Stimulated activated CD4-positive, alpha-beta T cell treated with anti-CD3 and anti-CD28 coated beads, Interleukin-4, amount 100 ng/mL, for 1 hour (primary cell): ENCODE results near the gene RAD17.
"Not testable (repeated sequence)": the region's sequence is repeated elsewhere in the genome, so short reads cannot be mapped to it uniquely, and the experiment has no call there.

ENCODE experiments used
- DNase-seq: peaks from one replicate; pipeline ENCODE4 v3.0.0-alpha.2; 2020

RAD17 gene, protein sequence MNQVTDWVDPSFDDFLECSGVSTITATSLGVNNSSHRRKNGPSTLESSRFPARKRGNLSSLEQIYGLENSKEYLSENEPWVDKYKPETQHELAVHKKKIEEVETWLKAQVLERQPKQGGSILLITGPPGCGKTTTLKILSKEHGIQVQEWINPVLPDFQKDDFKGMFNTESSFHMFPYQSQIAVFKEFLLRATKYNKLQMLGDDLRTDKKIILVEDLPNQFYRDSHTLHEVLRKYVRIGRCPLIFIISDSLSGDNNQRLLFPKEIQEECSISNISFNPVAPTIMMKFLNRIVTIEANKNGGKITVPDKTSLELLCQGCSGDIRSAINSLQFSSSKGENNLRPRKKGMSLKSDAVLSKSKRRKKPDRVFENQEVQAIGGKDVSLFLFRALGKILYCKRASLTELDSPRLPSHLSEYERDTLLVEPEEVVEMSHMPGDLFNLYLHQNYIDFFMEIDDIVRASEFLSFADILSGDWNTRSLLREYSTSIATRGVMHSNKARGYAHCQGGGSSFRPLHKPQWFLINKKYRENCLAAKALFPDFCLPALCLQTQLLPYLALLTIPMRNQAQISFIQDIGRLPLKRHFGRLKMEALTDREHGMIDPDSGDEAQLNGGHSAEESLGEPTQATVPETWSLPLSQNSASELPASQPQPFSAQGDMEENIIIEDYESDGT

DNA sequence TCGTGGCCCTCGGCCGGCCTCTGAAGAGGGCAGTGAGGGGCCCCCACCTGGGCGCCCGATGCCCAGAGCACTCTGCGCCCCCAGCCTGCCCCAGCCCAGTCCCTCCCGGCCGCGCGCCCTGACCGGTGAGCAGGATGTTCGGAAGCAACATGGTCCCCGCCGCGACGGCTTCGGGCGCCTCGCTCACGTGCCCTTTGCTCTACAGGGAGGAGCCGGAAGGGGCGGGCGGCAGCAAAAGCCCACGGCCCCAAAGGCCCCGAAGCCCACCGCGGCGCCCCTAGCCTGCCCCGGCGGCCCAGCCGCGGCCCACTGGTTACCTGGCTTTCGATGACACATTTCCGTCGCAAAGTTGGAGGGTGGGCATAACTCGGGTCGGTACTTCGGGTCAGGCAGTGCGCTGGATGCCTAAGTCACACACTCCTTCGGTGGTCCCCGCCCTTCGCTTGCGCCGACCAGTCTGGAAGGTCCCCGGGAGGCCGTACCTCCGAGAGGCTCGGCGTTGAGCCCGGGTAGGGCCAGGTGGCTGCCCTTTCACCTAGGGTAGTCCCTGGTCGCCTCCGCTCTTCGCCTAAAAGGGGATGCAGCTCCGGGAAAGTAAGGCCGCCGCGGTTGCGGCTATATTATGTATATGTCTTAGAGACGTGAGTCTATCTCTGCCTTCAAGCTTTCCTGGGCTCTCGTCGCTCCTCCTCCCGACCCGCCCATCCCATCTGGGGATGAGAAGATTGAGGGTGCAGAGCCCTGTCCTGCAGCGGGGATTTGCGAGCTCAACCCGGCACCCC is at the start of gene RAD17, which contains the start of the genes AK6 and TAF9:
Gene RAD17, plus strand, starts transcription at position 479 of the 782 bp plus-strand sequence. CDS start 2,391 bp downstream, outside the sequence.
Gene AK6, minus strand, starts transcription at position 181 of the 782 bp plus-strand sequence. Its CDS starts 30 bp downstream, at position 151.
Gene TAF9, minus strand, starts transcription at position 181 of the 782 bp plus-strand sequence. CDS start 3,783 bp downstream, outside the sequence.
- DNase-seq: peak; percentile 91

DNA sequence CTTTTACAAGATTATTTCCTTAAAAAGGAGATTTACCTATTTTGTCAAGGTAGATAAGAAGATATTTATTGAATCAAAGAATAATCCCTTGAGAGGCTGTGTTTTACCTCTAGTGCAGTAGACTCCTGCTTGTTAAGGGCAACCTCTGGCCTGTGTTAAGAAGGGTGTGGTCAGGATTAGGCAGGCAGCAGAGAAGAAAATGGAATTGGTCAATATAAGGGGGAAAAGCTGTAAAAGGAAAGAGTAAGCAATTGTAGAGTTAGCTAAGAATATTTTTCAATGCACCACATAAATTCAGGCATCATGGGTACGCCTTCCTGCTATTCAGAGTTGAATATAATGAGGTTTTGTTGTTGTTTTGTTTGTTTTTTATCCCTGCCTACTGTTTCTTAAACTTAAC is 43.3 kb upstream of the RAD17 start:
- no peak for DNase-seq

DNA sequence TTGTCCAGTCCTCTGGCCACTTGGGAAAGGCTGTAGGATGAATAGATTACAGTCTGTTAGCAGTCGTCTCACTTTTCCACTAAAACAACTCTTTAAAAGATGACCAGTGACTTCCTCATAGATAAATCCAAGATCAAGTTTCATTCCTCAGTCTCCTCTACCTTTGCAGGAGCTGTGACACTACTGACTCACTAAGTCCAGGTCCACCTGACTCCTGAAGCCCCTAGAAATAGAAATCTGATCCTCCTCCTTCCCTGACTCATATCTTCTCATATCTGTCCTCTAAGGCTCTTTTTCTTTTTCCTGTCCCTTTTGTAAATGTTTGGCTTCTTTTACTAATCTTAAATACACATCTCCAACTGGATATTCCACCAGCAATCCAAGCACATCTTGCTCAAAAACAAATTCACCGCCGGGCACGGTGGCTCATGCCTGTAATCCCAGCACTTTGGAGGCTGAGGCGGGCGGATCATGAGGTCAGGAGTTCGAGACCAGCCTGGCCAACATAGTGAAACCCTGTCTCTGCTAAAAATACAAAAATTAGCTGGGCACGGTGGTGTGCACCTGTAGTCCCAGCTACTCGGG is 39.6 kb upstream of the RAD17 start:
- DNase-seq: no peak

DNA sequence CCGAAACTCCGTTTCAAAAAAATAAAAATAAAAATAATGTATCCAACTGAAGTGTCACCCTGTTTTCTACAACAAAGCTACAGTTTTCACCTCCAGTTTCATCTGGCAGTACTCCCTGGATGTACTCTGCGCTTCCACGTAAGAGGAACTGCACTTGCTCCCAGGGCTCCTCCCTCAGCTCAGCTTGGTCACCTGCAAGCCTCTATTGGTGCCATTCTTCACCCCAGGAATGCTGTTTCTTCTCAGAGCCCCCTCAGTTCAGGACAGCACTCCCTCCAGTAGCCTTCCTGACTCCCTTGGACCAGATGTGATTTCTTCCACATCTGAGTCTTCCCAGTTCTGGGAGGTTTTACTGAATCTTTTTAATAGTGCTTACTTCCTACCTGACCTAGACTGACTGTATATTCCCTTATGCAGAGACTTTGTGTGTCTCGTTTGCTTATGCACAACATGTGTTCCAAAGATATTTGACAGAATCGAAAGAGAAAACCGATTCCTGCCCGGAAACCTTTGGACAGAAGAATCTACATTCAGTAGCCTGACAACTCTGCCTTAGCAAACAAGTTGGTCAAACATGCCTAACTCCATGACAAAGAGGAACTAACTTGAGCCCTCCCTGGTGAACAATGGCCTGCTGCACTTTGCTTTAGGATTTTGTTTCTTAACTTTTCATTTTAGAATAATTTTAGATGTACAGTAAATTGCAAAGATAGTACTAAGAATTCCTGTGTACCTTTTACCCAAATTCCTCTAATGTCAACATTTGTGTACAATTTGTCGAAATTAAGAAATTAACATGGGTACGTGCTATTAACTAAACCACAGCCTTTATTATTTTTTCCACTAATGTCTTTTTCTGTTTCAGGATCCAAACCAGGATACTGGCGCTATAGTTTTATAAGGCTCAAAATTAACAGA is 37.8 kb upstream of the RAD17 start:
- no peak for DNase-seq

DNA sequence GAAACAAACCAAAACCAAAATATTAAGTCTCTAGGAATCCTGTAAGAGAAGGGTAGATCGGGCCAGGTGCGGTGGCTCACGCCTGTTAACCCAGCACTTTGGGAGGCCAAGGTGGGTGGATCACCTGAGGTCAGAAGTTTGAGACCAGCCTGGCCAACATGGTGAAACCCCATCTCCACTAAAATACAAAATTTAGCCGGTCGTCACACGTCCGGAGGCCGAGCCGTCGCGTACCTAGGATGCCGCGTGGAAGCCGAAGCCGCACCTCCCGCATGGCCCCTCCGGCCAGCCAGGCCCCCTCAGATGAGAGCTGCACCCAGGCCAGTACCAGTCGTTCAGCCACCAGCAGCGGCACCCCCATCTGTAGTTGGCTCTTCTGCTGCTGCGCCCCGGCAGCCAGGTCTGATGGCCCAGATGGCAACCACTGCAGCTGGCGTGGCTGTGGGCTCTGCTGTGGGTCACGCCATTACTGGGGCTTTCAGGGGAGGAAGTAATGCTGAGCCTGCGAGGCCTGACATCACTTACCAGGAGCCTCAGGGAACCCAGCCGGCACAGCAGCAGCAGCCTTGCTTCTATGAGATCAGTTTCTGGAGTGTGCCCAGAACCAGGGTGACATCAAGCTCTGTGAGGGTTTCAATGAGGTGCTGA is 35.8 kb upstream of the RAD17 start:
- DNase-seq: not testable (repeated sequence)

DNA sequence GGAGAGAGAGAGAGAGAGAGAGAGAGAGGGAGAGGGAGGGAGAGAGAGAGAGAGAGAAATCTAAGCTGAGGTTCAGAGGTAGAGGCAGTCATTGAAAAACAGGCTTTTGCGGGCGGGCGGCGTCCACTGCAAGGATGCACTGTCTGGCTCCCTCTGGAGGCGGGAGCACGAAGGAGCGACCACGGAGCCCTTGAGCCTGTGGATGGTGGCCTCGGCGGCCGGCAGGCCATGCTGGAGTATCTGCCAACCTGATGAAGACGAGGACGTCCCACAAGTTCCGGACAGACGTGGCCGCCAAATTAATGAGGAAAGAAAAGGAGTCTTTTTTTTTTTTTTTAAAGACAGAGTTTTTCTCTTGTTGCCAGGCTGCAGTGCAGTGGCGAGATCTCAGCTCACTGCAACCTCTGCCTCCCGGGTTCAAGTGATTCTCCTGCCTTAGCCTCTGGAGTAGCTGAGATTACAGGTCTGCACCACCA is 34.8 kb upstream of the RAD17 start:
- peak; percentile 73 for DNase-seq

DNA sequence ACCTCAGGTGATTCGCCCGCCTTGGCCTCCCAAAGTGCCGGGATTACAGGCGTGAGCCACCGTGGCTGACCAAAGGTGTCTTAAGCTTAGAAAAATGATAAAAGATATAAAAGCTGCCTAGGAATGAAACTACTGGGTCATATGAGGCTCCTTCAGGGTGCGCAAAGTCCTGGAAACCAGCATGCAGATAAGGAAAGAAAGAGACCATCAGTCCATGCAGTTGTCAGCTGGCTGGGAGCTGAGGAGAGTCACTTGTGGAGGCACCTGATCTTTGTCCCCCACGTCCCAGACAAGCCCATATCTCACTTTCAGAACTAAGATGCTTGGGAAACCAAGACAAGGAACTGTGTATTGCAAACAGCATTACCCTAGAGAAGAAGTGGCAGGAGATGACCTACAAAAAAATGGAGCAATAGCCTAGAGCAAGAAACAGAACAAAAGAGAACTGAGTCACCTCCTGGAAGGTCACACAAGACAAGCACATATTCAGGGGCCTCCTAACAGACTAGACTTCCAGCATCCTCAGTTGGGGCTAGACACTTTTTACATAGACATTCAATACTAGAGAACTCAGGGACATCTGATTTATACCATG is 34.2 kb upstream of the RAD17 start:
- DNase-seq: no peak

DNA sequence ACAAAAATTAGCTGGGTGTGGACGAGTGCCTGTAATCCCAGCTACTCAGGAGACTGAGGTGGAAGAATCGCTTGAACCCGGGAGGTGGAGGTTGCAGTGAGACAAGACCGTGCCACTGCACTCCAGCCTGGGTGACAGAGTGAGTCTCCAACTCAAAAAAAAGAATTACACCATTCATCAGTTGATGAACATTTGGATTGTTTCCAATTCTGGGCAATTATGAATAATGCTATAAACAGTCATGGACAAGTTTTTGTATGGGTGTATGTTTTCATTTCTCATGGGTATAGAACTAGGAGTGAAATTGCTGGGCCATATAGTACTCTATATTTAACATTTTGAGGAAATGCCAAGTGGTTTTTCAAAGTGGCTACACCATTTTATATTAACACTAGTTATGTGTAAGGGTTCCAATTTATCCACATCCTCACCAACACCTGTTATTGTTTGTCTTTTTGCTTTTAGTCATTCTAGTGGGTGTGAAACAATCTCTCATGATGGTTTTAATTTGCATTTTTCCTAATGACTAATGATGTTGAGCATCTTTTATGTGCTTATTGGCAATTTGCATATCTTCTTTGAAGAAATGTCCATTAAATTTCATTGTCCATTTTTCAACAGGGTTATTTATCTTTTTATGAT is 28.0 kb upstream of the RAD17 start:
- no peak for DNase-seq

DNA sequence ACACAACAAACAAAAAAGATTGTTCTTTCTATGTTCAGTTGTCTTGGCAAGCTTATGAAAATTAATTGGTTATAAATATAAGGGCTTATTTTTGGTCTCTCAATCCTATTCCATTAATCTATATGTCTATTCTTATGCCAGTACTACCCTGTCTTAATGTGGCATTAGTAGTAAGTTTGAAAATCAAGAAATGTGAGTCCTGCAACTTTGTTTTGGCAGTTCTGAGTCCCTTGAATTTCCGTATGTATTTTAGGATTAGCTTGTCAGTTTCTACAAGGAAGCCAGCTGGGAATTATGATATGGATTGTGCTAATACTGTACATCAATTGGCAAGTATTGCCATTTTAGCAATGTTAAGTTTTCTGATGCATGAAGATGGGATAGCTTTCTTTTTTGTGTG is 26.5 kb upstream of the RAD17 start:
- DNase-seq: no peak

DNA sequence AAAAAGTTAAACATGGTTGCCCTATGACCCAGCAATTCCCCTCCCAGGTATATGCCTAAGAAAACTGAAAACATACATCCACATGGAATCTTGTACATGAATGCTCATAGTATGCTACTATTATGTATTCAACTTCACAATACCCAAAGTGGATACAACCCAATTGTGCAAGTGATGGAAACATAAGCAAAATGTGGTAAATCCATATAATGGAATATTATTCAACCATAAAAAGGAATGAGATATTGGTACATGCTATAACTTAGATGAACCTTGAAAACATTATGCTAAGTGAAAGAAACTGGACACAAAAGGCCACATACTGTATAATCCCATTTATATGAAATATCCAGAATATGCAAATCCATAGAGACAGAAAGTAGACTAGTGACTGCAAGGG is 19.0 kb upstream of the RAD17 start:
- no peak for DNase-seq

DNA sequence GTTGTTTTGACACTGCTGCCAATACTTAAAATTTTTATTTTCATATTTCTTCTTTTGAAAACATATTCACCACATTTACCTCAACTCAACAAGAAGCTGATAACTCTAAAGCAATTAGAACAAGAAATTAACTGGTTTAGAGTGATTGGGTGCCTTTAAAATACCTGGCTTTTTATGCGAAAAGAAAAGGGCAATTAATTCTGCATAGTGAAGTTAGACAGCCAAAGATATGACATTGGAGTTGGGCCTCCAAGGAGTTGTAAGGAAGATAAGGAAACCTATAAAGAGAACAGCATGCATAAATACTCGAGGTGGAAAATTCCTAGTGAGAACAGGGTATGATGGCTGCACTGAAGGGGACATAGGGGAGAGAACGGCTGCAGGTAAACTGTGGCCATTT is 9.9 kb upstream of the RAD17 start:
- no peak for DNase-seq

DNA sequence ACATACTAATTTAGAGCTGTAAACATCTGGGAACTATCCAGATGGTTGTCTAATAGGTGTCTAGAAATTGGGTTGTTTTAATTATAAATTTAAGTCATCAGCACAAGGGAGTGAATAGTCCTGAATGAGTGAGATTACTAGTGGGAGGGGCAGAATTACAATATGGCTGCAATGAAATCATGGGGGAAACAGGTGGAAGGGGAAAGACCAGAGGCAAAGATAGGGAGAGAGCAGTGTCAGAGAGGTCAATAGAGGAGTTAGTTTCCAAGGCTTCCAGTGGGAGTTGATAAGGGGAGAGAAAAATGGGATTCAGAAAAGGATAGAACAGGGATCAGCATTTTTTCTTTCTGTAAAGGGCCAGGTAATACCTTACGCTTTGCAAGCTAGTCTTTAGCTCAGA is 9.2 kb upstream of the RAD17 start:
- no peak for DNase-seq

DNA sequence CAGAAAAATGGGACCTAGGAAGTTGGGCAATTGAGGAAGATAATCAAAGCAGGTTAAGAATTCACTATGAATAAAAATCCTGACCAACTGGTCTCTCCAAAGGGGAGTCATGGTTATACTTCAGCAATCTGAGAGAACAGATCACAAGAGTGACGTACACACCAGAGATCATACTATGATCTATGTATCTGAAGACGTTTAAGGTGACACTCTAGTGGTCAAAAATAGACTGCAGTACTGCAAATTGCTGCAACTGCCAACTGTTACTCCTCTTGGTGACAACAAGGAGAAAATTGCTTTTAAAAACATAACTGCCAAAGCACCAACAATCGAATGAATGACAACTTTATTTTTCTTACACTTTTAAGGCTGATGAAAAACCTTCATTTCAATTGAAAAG is 5.2 kb upstream of the RAD17 start:
- no peak for DNase-seq

DNA sequence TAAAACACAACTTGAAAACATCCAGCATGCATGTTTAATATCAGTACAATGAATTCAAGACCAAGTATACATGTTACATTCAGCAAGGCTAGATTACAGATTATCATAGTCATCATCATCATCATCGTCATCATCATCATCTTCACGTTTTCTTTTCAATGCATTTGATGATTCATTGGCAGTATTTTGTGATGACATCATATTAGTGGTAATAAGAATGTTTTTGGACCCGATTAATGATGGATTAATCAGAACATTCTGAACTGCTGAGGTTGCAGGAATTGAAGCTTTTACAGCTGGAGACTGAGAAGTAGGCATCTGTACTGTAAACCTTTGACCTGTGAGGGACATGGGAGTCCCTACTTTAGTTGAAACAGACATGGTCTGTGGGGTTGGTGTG is 4.8 kb upstream of the RAD17 start:
- no peak for DNase-seq

DNA sequence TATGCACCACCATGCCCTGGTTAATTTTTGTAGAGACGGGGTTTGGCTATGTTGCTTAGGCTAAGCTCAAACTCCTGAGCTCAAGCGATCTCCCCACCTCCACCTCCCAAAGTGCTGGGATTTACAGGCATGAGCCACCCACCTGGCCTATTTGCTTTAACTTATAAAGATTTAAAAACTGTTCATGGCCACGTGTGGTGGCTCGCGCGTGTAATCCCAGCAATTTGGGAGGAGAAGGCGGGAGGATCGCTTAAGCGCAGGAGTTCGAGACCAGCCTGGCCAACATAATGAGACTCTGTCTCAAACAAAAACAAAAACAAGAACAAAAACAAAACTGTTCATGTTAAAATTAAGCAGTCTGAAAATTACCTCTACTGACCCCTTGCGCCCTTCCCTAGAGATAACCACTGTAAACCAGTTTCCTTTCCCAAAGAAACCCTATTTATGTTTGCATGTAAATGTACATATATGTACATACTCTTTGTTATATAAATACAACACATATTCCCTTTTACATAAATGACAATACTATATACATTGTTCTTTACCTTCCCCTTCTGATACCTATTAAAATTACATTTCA is 1.8 kb upstream of the RAD17 start:
- no peak for DNase-seq

DNA sequence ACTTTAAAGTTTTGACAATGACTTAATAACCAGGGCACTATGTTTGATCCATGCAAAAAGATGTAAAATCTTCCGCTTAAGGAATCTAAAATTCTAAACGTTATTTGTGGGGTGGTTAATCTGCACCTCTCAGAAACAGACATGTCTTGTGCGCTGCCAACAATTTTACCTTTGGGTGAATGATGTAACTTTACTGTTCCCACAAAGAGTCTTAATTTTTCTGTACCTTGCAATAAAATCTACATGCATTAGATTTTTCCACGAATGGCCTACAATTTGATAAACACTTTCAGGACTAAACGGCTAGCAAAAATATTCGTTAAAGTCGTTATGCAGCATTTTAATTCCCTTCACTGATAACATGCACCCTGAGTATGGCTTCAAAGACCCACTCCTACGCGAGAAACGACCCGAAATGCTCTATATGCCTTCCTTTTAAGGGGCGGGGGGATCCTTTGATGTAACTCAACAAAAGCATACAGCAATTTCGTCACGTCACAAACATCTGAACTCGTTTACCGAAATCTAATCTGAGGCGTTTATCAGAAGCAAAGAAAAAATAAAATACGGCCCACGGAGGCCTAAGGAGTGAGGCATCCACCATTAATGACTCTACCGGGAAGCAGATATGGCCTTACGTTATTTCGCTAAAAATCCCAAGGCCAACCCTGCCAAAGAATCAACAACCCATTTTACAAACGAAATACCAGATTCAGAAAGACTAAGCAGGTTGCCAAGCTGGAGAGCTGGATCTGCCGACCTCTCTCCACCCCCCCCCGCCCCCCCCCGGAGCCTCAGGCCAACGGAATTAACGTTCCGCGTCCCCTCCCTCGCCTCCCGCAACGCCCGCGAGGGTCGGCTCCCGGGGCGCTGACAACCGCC is 919 bp upstream of the RAD17 start:
- peak; percentile 14 for DNase-seq

DNA sequence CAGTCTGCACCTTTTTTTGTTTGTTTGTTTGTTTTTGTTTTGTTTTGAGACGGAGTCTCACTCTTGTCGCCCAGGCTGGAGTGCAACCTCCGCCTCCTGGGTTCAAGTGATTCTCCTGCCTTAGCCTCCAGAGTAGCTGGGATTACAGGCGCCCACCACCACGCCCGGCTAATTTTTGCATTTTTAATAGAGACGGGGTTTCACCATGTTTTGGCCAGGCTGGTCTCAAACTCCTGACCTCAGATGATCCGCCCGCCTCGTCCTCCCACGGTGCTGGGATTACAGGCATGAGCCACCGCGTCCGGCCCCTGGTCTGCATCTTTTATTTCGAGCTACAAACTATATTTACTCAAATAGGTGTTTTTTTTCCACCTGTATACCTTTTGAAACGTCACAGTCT is 717 bp downstream of the RAD17 start:
- not testable (repeated sequence) for DNase-seq

DNA sequence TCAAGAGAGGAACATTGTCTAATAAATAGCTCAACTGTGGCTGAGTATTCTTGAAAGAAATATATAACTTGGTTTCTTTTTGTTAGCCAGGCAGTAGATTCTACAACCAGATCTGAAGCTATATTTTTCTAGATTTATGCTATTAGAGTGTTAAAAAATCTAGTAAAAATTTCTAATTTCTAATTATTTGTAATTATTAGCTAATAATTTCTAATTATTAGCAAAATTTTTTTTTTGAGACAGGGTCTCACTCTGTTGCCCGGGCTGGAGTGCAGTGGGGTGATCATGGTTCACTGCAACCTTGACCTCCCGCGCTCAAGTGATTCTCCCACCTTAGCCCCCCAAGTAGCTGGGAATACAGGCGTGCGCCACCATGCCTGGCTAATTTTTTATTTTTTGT is 2.8 kb downstream of the RAD17 start:
- no peak for DNase-seq
